Fibroblast of lung (primary cell): ENCODE data around the gene JADE2. TPM values are rescaled to one million over a fixed set of nuclear protein-coding genes. Genes with fewer than 3 reads are reported as not detected.

Experiments used
- DNase-seq, 2 donors: peaks; one replicate each; pipeline versions ENCODE4 v3.0.0 to v3.0.0-alpha.2; 2010; ENCODE audit warnings: low read depth in 2 of 2
- H2AFZ ChIP-seq: 2 replicates; pipeline ENCODE4 v1.5.1; 2012; ENCODE audit warnings: low read length, control low read depth, inconsistent platforms
- H3K27ac ChIP-seq: 2 replicates; pipeline ENCODE4 v1.5.1; 2011; ENCODE audit warnings: low read length, control low read depth; ENCODE audit not compliant: insufficient read depth
- H3K27me3 ChIP-seq: 2 replicates; pipeline ENCODE4 v1.5.1; 2011; ENCODE audit warnings: mild to moderate bottlenecking, low read length; ENCODE audit not compliant: control insufficient read depth, insufficient read depth
- H3K36me3 ChIP-seq: 2 replicates; pipeline ENCODE4 v1.5.1; 2011; ENCODE audit warnings: low read length; ENCODE audit not compliant: control insufficient read depth, insufficient read depth
- H3K4me1 ChIP-seq: 2 replicates; pipeline ENCODE4 v1.5.1; 2011; ENCODE audit warnings: low read length; ENCODE audit not compliant: control insufficient read depth, insufficient read depth; ENCODE audit errors: extremely low read depth
- H3K4me2 ChIP-seq: 2 replicates; pipeline ENCODE4 v1.5.1; 2011; ENCODE audit warnings: low read length, control low read depth; ENCODE audit not compliant: insufficient read depth; ENCODE audit errors: extremely low read depth
- H3K4me3 ChIP-seq, 4 experiments: fragments of 200-600 bp in 1 of 4; sonication (generic) in 1 of 4; replicated peaks in 1 of 4; 2 replicates each; pipeline ENCODE4 v1.5.1; 2011 to 2016; ENCODE audit warnings: low read length in 4 of 4, low read depth in 3 of 4, mild to moderate bottlenecking in 3 of 4, control low read depth in 2 of 4, inconsistent platforms in 1 of 4, mixed read lengths in 1 of 4; ENCODE audit not compliant: insufficient read depth in 1 of 4; ENCODE audit errors: control extremely low read depth in 1 of 4
- H3K79me2 ChIP-seq: 2 replicates; pipeline ENCODE4 v1.5.1; 2012; ENCODE audit warnings: mild to moderate bottlenecking, low read length, inconsistent platforms; ENCODE audit not compliant: control insufficient read depth, insufficient read depth
- H3K9ac ChIP-seq: 2 replicates; pipeline ENCODE4 v1.5.1; 2011; ENCODE audit warnings: mild to moderate bottlenecking, low read length, control low read depth; ENCODE audit not compliant: insufficient read depth
- H3K9me3 ChIP-seq: 2 replicates; pipeline ENCODE4 v1.5.1; 2012; ENCODE audit warnings: low read depth, low read length; ENCODE audit not compliant: control insufficient read depth, insufficient read depth
- H4K20me1 ChIP-seq: 2 replicates; pipeline ENCODE4 v1.5.1; 2011; ENCODE audit warnings: low read length; ENCODE audit not compliant: control insufficient read depth, insufficient read depth; ENCODE audit errors: extremely low read depth
- EZH2 ChIP-seq: IDR thresholded peaks from 2 replicates; pipeline ENCODE4 v1.5.1; 2012; ENCODE audit warnings: low read length, control low read depth, mild to moderate bottlenecking; ENCODE audit errors: missing control alignments
- polyA plus RNA-seq, 2 donors: library from polyadenylated mRNA; depleted of rRNA in 1 of 2; stranded (reverse) in 1 of 2; unstranded in 1 of 2; fragments of >200 nt; gene quantifications; 2 replicates each; pipeline ENCODE4 v1.2.1, GENCODE V29; 2011 to 2012; ENCODE audit warnings: missing spikeins in 1 of 2
- total RNA-seq: library from RNA; depleted of rRNA; stranded (reverse); fragments of >200 nt; gene quantifications from 2 replicates; pipeline ENCODE4 v1.2.1, GENCODE V29; 2014
- TF ChIP-seq, protein P1 (sequence below), 2 donors: IDR thresholded peaks in 1 of 2; conservative IDR thresholded peaks in 1 of 2; 1 replicate in 1 of 2; 2 replicates in 1 of 2; pipeline ENCODE4 v1.5.1; 2011 to 2012; ENCODE audit warnings: low read length in 2 of 2, control low read depth in 1 of 2, inconsistent platforms in 1 of 2, low read depth in 1 of 2, mild to moderate bottlenecking in 1 of 2

The JADE2 gene
- total and polyA plus RNA-seq, 2 donors (not counting 1 experiment from before 2014, with no cell fraction given), result 10.0 to 45.9 TPM

DNA sequence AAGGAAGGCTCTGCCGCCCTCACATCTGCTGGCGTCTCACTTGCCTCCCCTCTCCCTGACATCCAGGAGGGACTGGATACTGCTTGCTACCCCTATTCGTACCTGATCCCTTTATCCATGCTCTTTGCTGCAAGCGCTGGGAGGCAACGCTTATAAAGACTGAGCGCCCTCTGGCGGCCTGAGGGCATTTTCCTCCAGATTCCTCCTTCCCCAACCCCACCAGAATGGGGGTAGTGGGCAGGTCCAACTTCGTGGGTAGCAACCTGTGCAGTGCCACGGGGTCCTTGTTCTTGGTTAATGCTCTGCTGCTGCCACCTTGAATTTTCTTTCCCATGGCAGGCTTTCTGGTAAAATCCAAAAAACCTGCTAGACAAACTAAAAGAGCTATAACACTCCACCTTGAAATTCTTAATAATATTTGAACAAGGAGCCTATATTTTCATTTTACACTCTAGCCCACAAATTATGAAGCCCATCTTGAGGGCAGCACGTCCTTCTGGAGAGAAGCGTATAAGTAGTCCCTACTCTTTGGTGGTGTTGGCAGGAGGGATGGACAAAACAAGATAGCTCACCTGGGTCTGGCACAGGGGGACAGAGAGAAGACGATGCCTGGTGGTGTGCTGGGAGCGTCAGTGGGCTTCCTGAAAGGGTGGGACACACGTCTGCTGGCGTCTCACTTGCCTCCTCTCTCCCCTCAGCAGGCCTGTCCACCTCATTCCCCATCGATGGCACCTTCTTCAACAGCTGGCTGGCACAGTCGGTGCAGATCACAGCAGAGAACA is 52.5 kb downstream of the JADE2 start:
- no peaks in the 10 kb centered on the region for H3K27me3 ChIP-seq
- peak overlapping the region; percentile 58 for H3K27ac ChIP-seq
- no peaks in the 10 kb centered on the region for H3K79me2 ChIP-seq
- peaks cover 34% of the 10 kb centered on the region for H3K36me3 ChIP-seq
- no peaks in the 10 kb centered on the region for H4K20me1 ChIP-seq
- peak; percentile 65 to 80 for DNase-seq
- H3K4me2 ChIP-seq, result no peak overlapping the region
- TF ChIP-seq, protein P1, sequence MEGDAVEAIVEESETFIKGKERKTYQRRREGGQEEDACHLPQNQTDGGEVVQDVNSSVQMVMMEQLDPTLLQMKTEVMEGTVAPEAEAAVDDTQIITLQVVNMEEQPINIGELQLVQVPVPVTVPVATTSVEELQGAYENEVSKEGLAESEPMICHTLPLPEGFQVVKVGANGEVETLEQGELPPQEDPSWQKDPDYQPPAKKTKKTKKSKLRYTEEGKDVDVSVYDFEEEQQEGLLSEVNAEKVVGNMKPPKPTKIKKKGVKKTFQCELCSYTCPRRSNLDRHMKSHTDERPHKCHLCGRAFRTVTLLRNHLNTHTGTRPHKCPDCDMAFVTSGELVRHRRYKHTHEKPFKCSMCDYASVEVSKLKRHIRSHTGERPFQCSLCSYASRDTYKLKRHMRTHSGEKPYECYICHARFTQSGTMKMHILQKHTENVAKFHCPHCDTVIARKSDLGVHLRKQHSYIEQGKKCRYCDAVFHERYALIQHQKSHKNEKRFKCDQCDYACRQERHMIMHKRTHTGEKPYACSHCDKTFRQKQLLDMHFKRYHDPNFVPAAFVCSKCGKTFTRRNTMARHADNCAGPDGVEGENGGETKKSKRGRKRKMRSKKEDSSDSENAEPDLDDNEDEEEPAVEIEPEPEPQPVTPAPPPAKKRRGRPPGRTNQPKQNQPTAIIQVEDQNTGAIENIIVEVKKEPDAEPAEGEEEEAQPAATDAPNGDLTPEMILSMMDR (conservative IDR thresholded peaks at IDR 0.05 in 1 of 2, IDR thresholded peaks at IDR 0.05 in 1 of 2; ENCODE audit: low read depth in 1 of 2, low read length in 2 of 2), result peak; percentile 80 to 83
- TF ChIP-seq EZH2, result no peak
- no peak overlapping the region for H2AFZ ChIP-seq
- H3K9ac ChIP-seq, result no peak overlapping the region
- H3K9me3 ChIP-seq, result no peaks in the 10 kb centered on the region
- H3K4me3 ChIP-seq, result no peak overlapping the region
- peaks cover 12% of the 10 kb centered on the region for H3K4me1 ChIP-seq

DNA sequence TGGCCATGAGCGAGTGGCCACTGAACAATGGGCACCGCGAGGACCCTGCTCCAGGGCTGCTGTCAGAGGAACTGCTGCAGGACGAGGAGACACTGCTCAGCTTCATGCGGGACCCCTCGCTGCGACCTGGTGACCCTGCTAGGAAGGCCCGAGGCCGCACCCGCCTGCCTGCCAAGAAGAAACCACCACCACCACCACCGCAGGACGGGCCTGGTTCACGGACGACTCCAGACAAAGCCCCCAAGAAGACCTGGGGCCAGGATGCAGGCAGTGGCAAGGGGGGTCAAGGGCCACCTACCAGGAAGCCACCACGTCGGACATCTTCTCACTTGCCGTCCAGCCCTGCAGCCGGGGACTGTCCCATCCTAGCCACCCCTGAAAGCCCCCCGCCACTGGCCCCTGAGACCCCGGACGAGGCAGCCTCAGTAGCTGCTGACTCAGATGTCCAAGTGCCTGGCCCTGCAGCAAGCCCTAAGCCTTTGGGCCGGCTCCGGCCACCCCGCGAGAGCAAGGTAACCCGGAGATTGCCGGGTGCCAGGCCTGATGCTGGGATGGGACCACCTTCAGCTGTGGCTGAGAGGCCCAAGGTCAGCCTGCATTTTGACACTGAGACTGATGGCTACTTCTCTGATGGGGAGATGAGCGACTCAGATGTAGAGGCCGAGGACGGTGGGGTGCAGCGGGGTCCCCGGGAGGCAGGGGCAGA is 53.3 kb downstream of the JADE2 start:
- TF ChIP-seq EZH2, result no peak
- TF ChIP-seq, protein P1 (conservative IDR thresholded peaks at IDR 0.05 in 1 of 2, IDR thresholded peaks at IDR 0.05 in 1 of 2; ENCODE audit: low read depth in 1 of 2, low read length in 2 of 2), result no peak
- no peak overlapping the region for H3K4me2 ChIP-seq
- peaks cover 32% of the 10 kb centered on the region for H3K36me3 ChIP-seq
- no peak overlapping the region for H2AFZ ChIP-seq
- peaks cover 12% of the 10 kb centered on the region for H3K4me1 ChIP-seq
- H4K20me1 ChIP-seq, result no peaks in the 10 kb centered on the region
- no peaks in the 10 kb centered on the region for H3K79me2 ChIP-seq
- no peak for DNase-seq
- no peaks in the 10 kb centered on the region for H3K27me3 ChIP-seq
- H3K9ac ChIP-seq, result no peak overlapping the region
- H3K4me3 ChIP-seq, result no peak overlapping the region
- H3K27ac ChIP-seq, result no peak overlapping the region
- H3K9me3 ChIP-seq, result no peaks in the 10 kb centered on the region

DNA sequence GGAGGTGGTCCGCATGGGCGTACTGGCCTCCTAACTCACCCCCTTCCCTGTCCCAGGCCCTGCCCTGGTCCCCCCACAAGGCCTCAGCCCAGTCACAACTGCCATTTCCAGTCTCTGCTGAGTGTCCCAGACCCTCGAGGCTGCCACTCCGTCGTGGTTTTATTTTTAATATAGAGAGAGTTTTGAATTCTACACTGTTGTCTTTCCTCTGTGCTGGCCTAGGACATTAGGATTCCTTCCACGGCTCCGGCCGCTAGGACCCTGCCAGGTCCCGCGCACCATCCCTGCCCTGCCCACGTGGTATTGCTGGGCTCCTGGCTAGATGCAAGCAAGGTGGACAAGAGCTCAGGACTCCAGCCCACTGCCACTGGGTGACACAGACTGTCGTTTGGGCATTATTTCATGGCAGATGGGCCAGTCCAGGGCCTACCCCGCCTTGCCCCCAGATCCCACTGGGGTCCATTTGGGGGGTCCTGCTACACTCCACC is 53.9 kb downstream of the JADE2 start:
- Histone ChIP-seq H4K20me1 (no peaks in the 10 kb centered on the region), H3K4me3 (no peak overlapping the region), H2AFZ (no peak overlapping the region), H3K4me1 (peaks cover 12% of the 10 kb centered on the region), H3K4me2 (no peak overlapping the region), H3K36me3 (peaks cover 29% of the 10 kb centered on the region), H3K27me3 (no peaks in the 10 kb centered on the region), H3K27ac (no peak overlapping the region), H3K9ac (no peak overlapping the region), H3K79me2 (no peaks in the 10 kb centered on the region), H3K9me3 (no peaks in the 10 kb centered on the region)
- no peak for DNase-seq
- TF ChIP-seq, protein P1 (conservative IDR thresholded peaks at IDR 0.05 in 1 of 2, IDR thresholded peaks at IDR 0.05 in 1 of 2; ENCODE audit: low read depth in 1 of 2, low read length in 2 of 2), result no peak
- TF ChIP-seq EZH2, result no peak
